Measurements from ENCODE around the gene MZT2B. TPM values are rescaled to one million over a fixed set of nuclear protein-coding genes. Genes with fewer than 3 reads are reported as not detected.
A peak's percentile ranks its signal among the peaks of the same experiment; 100 is the strongest.
"Not testable (repeated sequence)": the region's sequence is repeated elsewhere in the genome, so short reads cannot be mapped to it uniquely, and the experiment has no call there.

The MZT2B gene
- total RNA-seq, 1 donor from 2014 or later: 156 TPM

GRCh38 chr2:130198343-130198742, 16.3 kb downstream of the MZT2B start, which contains the start of gene TUBA3E:
Gene TUBA3E (minus strand): TSS chr2:130198439. CDS start chr2:130198360, 79 bp downstream.
- TF ChIP-seq POLR2AphosphoS5 (IDR thresholded peaks at IDR 0.05; ENCODE audit: insufficient read depth in 1 of 2, low read depth in 1 of 2): no peak
- TF ChIP-seq, protein P1, sequence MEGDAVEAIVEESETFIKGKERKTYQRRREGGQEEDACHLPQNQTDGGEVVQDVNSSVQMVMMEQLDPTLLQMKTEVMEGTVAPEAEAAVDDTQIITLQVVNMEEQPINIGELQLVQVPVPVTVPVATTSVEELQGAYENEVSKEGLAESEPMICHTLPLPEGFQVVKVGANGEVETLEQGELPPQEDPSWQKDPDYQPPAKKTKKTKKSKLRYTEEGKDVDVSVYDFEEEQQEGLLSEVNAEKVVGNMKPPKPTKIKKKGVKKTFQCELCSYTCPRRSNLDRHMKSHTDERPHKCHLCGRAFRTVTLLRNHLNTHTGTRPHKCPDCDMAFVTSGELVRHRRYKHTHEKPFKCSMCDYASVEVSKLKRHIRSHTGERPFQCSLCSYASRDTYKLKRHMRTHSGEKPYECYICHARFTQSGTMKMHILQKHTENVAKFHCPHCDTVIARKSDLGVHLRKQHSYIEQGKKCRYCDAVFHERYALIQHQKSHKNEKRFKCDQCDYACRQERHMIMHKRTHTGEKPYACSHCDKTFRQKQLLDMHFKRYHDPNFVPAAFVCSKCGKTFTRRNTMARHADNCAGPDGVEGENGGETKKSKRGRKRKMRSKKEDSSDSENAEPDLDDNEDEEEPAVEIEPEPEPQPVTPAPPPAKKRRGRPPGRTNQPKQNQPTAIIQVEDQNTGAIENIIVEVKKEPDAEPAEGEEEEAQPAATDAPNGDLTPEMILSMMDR (IDR thresholded peaks at IDR 0.05): no peak
- no peak for TF ChIP-seq POLR2A (IDR thresholded peaks at IDR 0.05)
- intact Hi-C loops (cut with DNase I): no loop called here

GRCh38 chr2:130202518-130202917, 20.5 kb downstream of the MZT2B start:
- H3K9me3 ChIP-seq; DNase-seq (ENCODE audit: extremely low spot score in 2 of 2); H3K27ac ChIP-seq; intact Hi-C loops (cut with DNase I); H3K27me3 ChIP-seq; H3K4me3 ChIP-seq; H3K4me1 ChIP-seq; H3K36me3 ChIP-seq: not testable (repeated sequence)

More at GRCh38 chr2:130198343-130198742, 16.3 kb downstream of the MZT2B start, which contains the start of gene TUBA3E:
- no peak for DNase-seq (ENCODE audit: extremely low spot score in 2 of 2)
- no peak within 1 kb of the TSS for H3K4me3 ChIP-seq
- no peaks in the 10 kb centered on the region for H3K27me3 ChIP-seq
- H3K27ac ChIP-seq: no peak within 1 kb of the TSS
- H3K36me3 ChIP-seq: no peaks in the 10 kb centered on the region
- no peaks in the 10 kb centered on the region for H3K4me1 ChIP-seq
- no peaks in the 10 kb centered on the region for H3K9me3 ChIP-seq

DNA sequence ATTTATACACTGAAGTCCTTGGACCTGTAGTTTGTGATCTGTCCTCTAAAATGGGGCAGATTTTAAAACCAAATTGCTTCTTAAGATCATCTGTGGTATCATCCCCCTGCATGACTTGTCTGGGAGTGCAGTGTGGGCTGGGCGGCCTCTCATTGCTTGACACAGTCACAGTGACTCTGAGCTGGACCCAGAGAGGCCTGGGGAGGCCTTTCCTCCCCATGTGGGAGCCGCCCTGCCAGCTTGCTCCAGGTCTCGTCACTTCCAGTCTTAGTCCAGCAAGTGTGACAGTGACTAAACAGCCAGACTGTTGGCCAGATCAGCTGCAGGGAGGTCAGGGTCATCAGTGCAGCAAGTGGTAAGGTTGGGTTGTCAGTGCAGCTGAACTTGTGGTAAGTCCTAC, 21.1 kb downstream of the MZT2B start:
- DNase-seq (ENCODE audit: extremely low spot score in 2 of 2); H3K27ac ChIP-seq; H3K9me3 ChIP-seq; H3K27me3 ChIP-seq; H3K4me3 ChIP-seq; H3K36me3 ChIP-seq; H3K4me1 ChIP-seq; intact Hi-C loops (cut with DNase I): not testable (repeated sequence)

GRCh38 chr2:130207051-130207450, 25.0 kb downstream of the MZT2B start:
- DNase-seq (ENCODE audit: extremely low spot score in 2 of 2); intact Hi-C loops (cut with DNase I); H3K4me3 ChIP-seq: not testable (repeated sequence)

DNA sequence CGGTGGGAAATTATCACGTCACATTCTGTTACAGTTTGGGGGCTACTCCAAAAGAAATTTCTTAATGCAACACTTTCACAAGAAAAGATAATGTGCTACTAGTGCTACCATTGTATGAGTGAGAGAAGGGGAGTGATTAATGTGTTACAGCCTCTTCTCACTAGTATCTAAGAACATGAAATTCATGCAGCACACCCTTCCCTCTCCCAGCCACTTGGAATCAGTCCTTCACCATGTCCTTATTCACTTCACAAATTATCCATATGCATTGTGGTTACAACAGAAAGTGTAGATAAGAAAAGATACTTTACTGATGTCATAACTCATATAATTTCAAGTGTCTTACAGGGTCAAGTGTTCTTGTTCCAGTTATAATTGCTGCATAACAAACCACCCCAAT, 37.1 kb downstream of the MZT2B start:
- H3K9me3 ChIP-seq; H3K27me3 ChIP-seq; DNase-seq (ENCODE audit: extremely low spot score in 2 of 2); H3K27ac ChIP-seq; intact Hi-C loops (cut with DNase I); H3K36me3 ChIP-seq; H3K4me1 ChIP-seq; H3K4me3 ChIP-seq: not testable (repeated sequence)

More at GRCh38 chr2:130207051-130207450, 25.0 kb downstream of the MZT2B start:
- H3K27me3 ChIP-seq, H3K27ac ChIP-seq, H3K36me3 ChIP-seq, H3K9me3 ChIP-seq, H3K4me1 ChIP-seq: not testable (repeated sequence)

DNA sequence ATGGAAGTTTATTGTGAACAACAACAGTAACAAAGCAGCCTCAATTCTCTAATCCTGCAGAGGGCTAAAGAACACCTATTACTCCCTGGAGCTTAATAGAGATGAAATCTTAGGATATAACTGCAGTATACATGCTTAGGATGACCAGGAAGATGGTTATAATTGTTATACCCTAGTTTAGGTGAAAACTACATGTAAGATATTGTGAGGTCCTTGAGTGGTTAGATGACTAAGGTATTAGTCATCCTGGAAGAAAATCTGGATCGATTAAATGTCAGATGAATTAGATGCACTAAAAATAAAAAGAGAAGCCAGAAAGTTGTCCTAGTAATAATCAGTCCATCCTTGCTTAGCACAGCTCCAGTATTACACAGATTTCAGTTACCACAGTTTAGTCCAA, 38.4 kb downstream of the MZT2B start:
- intact Hi-C loops (cut with DNase I): not testable (repeated sequence)

GRCh38 chr2:130222523-130222922, 40.5 kb downstream of the MZT2B start:
- H3K27me3 ChIP-seq; intact Hi-C loops (cut with DNase I): not testable (repeated sequence)

More for the DNA sequence above, 38.4 kb downstream of the MZT2B start:
- not testable (repeated sequence) for H3K4me1 ChIP-seq; H3K27me3 ChIP-seq; H3K9me3 ChIP-seq; H3K36me3 ChIP-seq; DNase-seq (ENCODE audit: extremely low spot score in 2 of 2); H3K27ac ChIP-seq; H3K4me3 ChIP-seq

DNA sequence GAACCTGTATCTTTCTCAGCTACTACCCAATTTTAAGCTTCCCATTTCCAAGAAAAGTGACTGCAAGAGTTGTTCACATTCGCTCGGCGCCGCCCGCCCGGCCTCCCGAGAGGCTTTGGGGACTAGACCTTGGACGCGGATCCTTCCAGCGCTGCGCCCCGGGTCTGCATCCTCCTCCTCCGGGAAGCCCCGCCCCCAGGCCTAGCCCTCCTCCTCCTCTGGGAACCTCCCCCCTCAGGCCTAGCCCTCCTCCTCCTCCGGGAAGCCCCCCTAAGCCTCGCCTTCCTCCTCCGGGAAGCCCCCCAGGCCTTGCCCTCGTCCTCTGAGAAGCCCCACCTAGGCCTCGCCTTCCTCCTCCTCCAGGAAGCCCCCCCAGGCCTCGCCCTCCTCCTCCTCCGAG, 45.9 kb downstream of the MZT2B start:
- H3K4me1 ChIP-seq; H3K9me3 ChIP-seq; H3K36me3 ChIP-seq; H3K27me3 ChIP-seq; H3K27ac ChIP-seq; H3K4me3 ChIP-seq; DNase-seq (ENCODE audit: extremely low spot score in 2 of 2); intact Hi-C loops (cut with DNase I): not testable (repeated sequence)

More at GRCh38 chr2:130222523-130222922, 40.5 kb downstream of the MZT2B start:
- H3K9me3 ChIP-seq; H3K4me1 ChIP-seq; H3K4me3 ChIP-seq; DNase-seq (ENCODE audit: extremely low spot score in 2 of 2); H3K36me3 ChIP-seq; H3K27ac ChIP-seq: not testable (repeated sequence)

- H3K36me3 ChIP-seq; DNase-seq (ENCODE audit: extremely low spot score in 2 of 2); H3K4me1 ChIP-seq; H3K9me3 ChIP-seq; H3K27ac ChIP-seq; intact Hi-C loops (cut with DNase I); H3K27me3 ChIP-seq: not testable (repeated sequence)
- H3K4me3 ChIP-seq: peak overlapping the region in 1 of 2 donors; percentile 33
Measured at GRCh38 chr2:130228467-130229160, 46.6 kb downstream of the MZT2B start.

GRCh38 chr2:130229161-130229510, 47.1 kb downstream of the MZT2B start:
- H3K9me3 ChIP-seq; H3K4me1 ChIP-seq; H3K27me3 ChIP-seq; DNase-seq (ENCODE audit: extremely low spot score in 2 of 2); H3K27ac ChIP-seq; H3K36me3 ChIP-seq; intact Hi-C loops (cut with DNase I): not testable (repeated sequence)
- peak overlapping the region in 1 of 2 donors; percentile 33 for H3K4me3 ChIP-seq

GRCh38 chr2:130230376-130230775, 48.3 kb downstream of the MZT2B start:
- H3K36me3 ChIP-seq; DNase-seq (ENCODE audit: extremely low spot score in 2 of 2); H3K27ac ChIP-seq; intact Hi-C loops (cut with DNase I); H3K4me3 ChIP-seq; H3K4me1 ChIP-seq; H3K27me3 ChIP-seq; H3K9me3 ChIP-seq: not testable (repeated sequence)

DNA sequence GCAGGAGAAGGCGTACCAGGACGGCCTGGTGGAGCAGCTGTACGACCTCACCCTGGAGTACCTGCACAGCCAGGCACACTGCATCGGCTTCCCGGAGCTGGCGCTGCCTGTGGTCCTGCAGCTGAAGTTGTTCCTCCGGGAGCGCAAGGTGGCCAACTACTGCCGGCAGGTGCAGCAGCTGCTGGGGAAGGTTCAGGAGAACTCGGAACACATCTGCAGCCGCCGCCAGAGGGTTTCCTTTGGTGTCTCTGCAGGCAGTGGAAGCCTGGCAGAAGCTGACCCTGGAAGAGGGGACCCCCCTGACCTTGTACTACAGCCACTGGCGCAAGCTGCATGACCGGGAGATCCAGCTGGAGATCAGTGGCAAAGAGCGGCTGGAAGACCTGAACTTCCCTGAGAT, 48.8 kb downstream of the MZT2B start:
- intact Hi-C loops (cut with DNase I); H3K27ac ChIP-seq; H3K36me3 ChIP-seq; H3K9me3 ChIP-seq; H3K4me3 ChIP-seq; DNase-seq (ENCODE audit: extremely low spot score in 2 of 2); H3K4me1 ChIP-seq; H3K27me3 ChIP-seq: not testable (repeated sequence)
